Measurements from ENCODE around the gene CDKAL1. TPM values are rescaled to one million over a fixed set of nuclear protein-coding genes. Genes with fewer than 3 reads are reported as not detected.

CDKAL1 gene
- total RNA-seq, 5 donors from 2014 or later (not counting 1 experiment from before 2014, with no cell fraction given): 18.8 to 29.9 (median 20.5) TPM

- Histone ChIP-seq H3K4me1 (ENCODE audit: control insufficient read depth in 1 of 2, extremely low read depth in 1 of 2, insufficient read depth in 2 of 2, low read length in 2 of 2) (no peaks in the 10 kb centered on the region), H3K27ac (ENCODE audit: low read length) (no peak overlapping the region), H3K4me3 (ENCODE audit: control insufficient read depth in 1 of 2, extremely low read depth in 1 of 2, low read length in 1 of 2) (no peak overlapping the region), H3K27me3 (replicated peaks in 1 of 2; ENCODE audit: control insufficient read depth in 2 of 2, extremely low read depth in 1 of 2, insufficient read depth in 2 of 2, low read length in 1 of 2) (no peaks in the 10 kb centered on the region), H3K9me3 (no peaks in the 10 kb centered on the region), H3K36me3 (ENCODE audit: control insufficient read depth in 2 of 2, extremely low read depth in 1 of 2, insufficient read depth in 1 of 2, low read length in 1 of 2) (no peaks in the 10 kb centered on the region)
- POLR2A ChIA-PET: no interaction called here
- no peak overlapping the region for H3K4me3 Mint-ChIP-seq
- ATAC-seq (replicated peaks in 1 of 4) (no peak), DNase-seq (no peak)
- H3K27ac Mint-ChIP-seq: no peak overlapping the region
- CTCF ChIA-PET: no interaction called here
- peaks cover 16 to 33% (median 20%) of the 10 kb centered on the region in 3 donors for H3K4me1 Mint-ChIP-seq
- WGBS (ENCODE audit: insufficient coverage): 90% methylated on average over 1 of the region's 2 CpGs
- H3K36me3 Mint-ChIP-seq: peaks cover 41% of the 10 kb centered on the region
- no peaks in the 10 kb centered on the region for H3K9me3 Mint-ChIP-seq
- H3K27me3 Mint-ChIP-seq: no peaks in the 10 kb centered on the region
Observed at GRCh38 chr6:21166754-21167153, 632.5 kb downstream of the CDKAL1 start.

GRCh38 chr6:21167790-21168189, 633.5 kb downstream of the CDKAL1 start:
- Mint-ChIP-seq H3K27me3 (no peaks in the 10 kb centered on the region), H3K4me3 (no peak overlapping the region), H3K27ac (no peak overlapping the region), H3K4me1 (peaks cover 14 to 28% (median 16%) of the 10 kb centered on the region in 3 donors), H3K9me3 (no peaks in the 10 kb centered on the region), H3K36me3 (peaks cover 46% of the 10 kb centered on the region)
- no peaks in the 10 kb centered on the region for H3K36me3 ChIP-seq (ENCODE audit: control insufficient read depth in 2 of 2, extremely low read depth in 1 of 2, insufficient read depth in 1 of 2, low read length in 1 of 2)
- DNase-seq (no peak), ATAC-seq (replicated peaks in 1 of 4) (no peak)
- H3K9me3 ChIP-seq: no peaks in the 10 kb centered on the region
- CTCF ChIA-PET: no interaction called here
- H3K27ac ChIP-seq (ENCODE audit: low read length): no peak overlapping the region
- WGBS (ENCODE audit: insufficient coverage): 94% methylated on average over 3 of the region's 6 CpGs
- H3K27me3 ChIP-seq (replicated peaks in 1 of 2; ENCODE audit: control insufficient read depth in 2 of 2, extremely low read depth in 1 of 2, insufficient read depth in 2 of 2, low read length in 1 of 2): no peaks in the 10 kb centered on the region
- POLR2A ChIA-PET: no interaction called here
- no peak overlapping the region for H3K4me3 ChIP-seq (ENCODE audit: control insufficient read depth in 1 of 2, extremely low read depth in 1 of 2, low read length in 1 of 2)
- H3K4me1 ChIP-seq (ENCODE audit: control insufficient read depth in 1 of 2, extremely low read depth in 1 of 2, insufficient read depth in 2 of 2, low read length in 2 of 2): no peaks in the 10 kb centered on the region

- H3K9me3 Mint-ChIP-seq: no peaks in the 10 kb centered on the region
- H3K27me3 Mint-ChIP-seq: no peaks in the 10 kb centered on the region
- no peak for ATAC-seq (replicated peaks in 1 of 4)
- no peak overlapping the region for H3K27ac Mint-ChIP-seq
- no peak overlapping the region for H3K4me3 ChIP-seq (ENCODE audit: control insufficient read depth in 1 of 2, extremely low read depth in 1 of 2, low read length in 1 of 2)
- no peaks in the 10 kb centered on the region for H3K4me1 Mint-ChIP-seq
- no peaks in the 10 kb centered on the region for H3K4me1 ChIP-seq (ENCODE audit: control insufficient read depth in 1 of 2, extremely low read depth in 1 of 2, insufficient read depth in 2 of 2, low read length in 2 of 2)
- WGBS (ENCODE audit: insufficient coverage): 60% methylated on average over 1 of the region's 4 CpGs
- no peaks in the 10 kb centered on the region for H3K27me3 ChIP-seq (replicated peaks in 1 of 2; ENCODE audit: control insufficient read depth in 2 of 2, extremely low read depth in 1 of 2, insufficient read depth in 2 of 2, low read length in 1 of 2)
- no peak overlapping the region for H3K4me3 Mint-ChIP-seq
- CTCF ChIA-PET: no interaction called here
- no peaks in the 10 kb centered on the region for H3K9me3 ChIP-seq
- no peak overlapping the region for H3K27ac ChIP-seq (ENCODE audit: low read length)
- no peaks in the 10 kb centered on the region for H3K36me3 ChIP-seq (ENCODE audit: control insufficient read depth in 2 of 2, extremely low read depth in 1 of 2, insufficient read depth in 1 of 2, low read length in 1 of 2)
- POLR2A ChIA-PET: no interaction called here
- no peak for DNase-seq
- H3K36me3 Mint-ChIP-seq: peaks cover 48% of the 10 kb centered on the region
Observed at GRCh38 chr6:21171801-21172200, 637.5 kb downstream of the CDKAL1 start.

GRCh38 chr6:21173031-21173430, 638.8 kb downstream of the CDKAL1 start:
- Histone ChIP-seq H3K36me3 (ENCODE audit: control insufficient read depth in 2 of 2, extremely low read depth in 1 of 2, insufficient read depth in 1 of 2, low read length in 1 of 2) (no peaks in the 10 kb centered on the region), H3K4me3 (ENCODE audit: control insufficient read depth in 1 of 2, extremely low read depth in 1 of 2, low read length in 1 of 2) (no peak overlapping the region), H3K27ac (ENCODE audit: low read length) (no peak overlapping the region), H3K9me3 (no peaks in the 10 kb centered on the region), H3K27me3 (replicated peaks in 1 of 2; ENCODE audit: control insufficient read depth in 2 of 2, extremely low read depth in 1 of 2, insufficient read depth in 2 of 2, low read length in 1 of 2) (no peaks in the 10 kb centered on the region), H3K4me1 (ENCODE audit: control insufficient read depth in 1 of 2, extremely low read depth in 1 of 2, insufficient read depth in 2 of 2, low read length in 2 of 2) (no peaks in the 10 kb centered on the region)
- no CpG with 5 or more reads among the region's 2 CpGs for WGBS (ENCODE audit: insufficient coverage)
- no peak overlapping the region for H3K4me3 Mint-ChIP-seq
- POLR2A ChIA-PET: no interaction called here
- no peak overlapping the region for H3K27ac Mint-ChIP-seq
- peaks cover 49% of the 10 kb centered on the region for H3K36me3 Mint-ChIP-seq
- no peaks in the 10 kb centered on the region for H3K9me3 Mint-ChIP-seq
- no peaks in the 10 kb centered on the region for H3K27me3 Mint-ChIP-seq
- DNase-seq (no peak), ATAC-seq (replicated peaks in 1 of 4) (no peak)
- CTCF ChIA-PET: no interaction called here
- H3K4me1 Mint-ChIP-seq: no peaks in the 10 kb centered on the region

- no peak overlapping the region for H3K4me3 Mint-ChIP-seq
- ChIA-PET CTCF (no interaction called here), POLR2A (no interaction called here)
- H3K9me3 Mint-ChIP-seq: no peaks in the 10 kb centered on the region
- Histone ChIP-seq H3K9me3 (no peaks in the 10 kb centered on the region), H3K4me1 (ENCODE audit: control insufficient read depth in 1 of 2, extremely low read depth in 1 of 2, insufficient read depth in 2 of 2, low read length in 2 of 2) (no peaks in the 10 kb centered on the region), H3K36me3 (ENCODE audit: control insufficient read depth in 2 of 2, extremely low read depth in 1 of 2, insufficient read depth in 1 of 2, low read length in 1 of 2) (no peaks in the 10 kb centered on the region), H3K27ac (ENCODE audit: low read length) (no peak overlapping the region), H3K4me3 (ENCODE audit: control insufficient read depth in 1 of 2, extremely low read depth in 1 of 2, low read length in 1 of 2) (no peak overlapping the region), H3K27me3 (replicated peaks in 1 of 2; ENCODE audit: control insufficient read depth in 2 of 2, extremely low read depth in 1 of 2, insufficient read depth in 2 of 2, low read length in 1 of 2) (no peaks in the 10 kb centered on the region)
- DNase-seq (no peak), ATAC-seq (replicated peaks in 1 of 4) (no peak)
- H3K27me3 Mint-ChIP-seq: no peaks in the 10 kb centered on the region
- no peaks in the 10 kb centered on the region for H3K4me1 Mint-ChIP-seq
- 100% methylated on average over 1 of the region's 2 CpGs for WGBS (ENCODE audit: insufficient coverage)
- H3K27ac Mint-ChIP-seq: no peak overlapping the region
- peaks cover 47% of the 10 kb centered on the region for H3K36me3 Mint-ChIP-seq
Observed at GRCh38 chr6:21173678-21174077, 639.4 kb downstream of the CDKAL1 start.

GRCh38 chr6:21176197-21176596, 641.9 kb downstream of the CDKAL1 start:
- H3K36me3 Mint-ChIP-seq: peaks cover 54% of the 10 kb centered on the region
- H3K27ac Mint-ChIP-seq: no peak overlapping the region
- no peaks in the 10 kb centered on the region for H3K4me1 ChIP-seq (ENCODE audit: control insufficient read depth in 1 of 2, extremely low read depth in 1 of 2, insufficient read depth in 2 of 2, low read length in 2 of 2)
- H3K4me3 Mint-ChIP-seq: no peak overlapping the region
- H3K27ac ChIP-seq (ENCODE audit: low read length): no peak overlapping the region
- DNase-seq (no peak), ATAC-seq (replicated peaks in 1 of 4) (no peak)
- H3K27me3 Mint-ChIP-seq: no peaks in the 10 kb centered on the region
- 100% methylated on average over 4 of the region's 4 CpGs for WGBS (ENCODE audit: insufficient coverage)
- no peaks in the 10 kb centered on the region for H3K36me3 ChIP-seq (ENCODE audit: control insufficient read depth in 2 of 2, extremely low read depth in 1 of 2, insufficient read depth in 1 of 2, low read length in 1 of 2)
- ChIA-PET POLR2A (no interaction called here), CTCF (no interaction called here)
- peaks cover 2% of the 10 kb centered on the region for H3K9me3 ChIP-seq
- H3K27me3 ChIP-seq (replicated peaks in 1 of 2; ENCODE audit: control insufficient read depth in 2 of 2, extremely low read depth in 1 of 2, insufficient read depth in 2 of 2, low read length in 1 of 2): no peaks in the 10 kb centered on the region
- no peaks in the 10 kb centered on the region for H3K4me1 Mint-ChIP-seq
- no peak overlapping the region for H3K4me3 ChIP-seq (ENCODE audit: control insufficient read depth in 1 of 2, extremely low read depth in 1 of 2, low read length in 1 of 2)
- peaks cover 0 to 10% (median 5%) of the 10 kb centered on the region in 3 donors for H3K9me3 Mint-ChIP-seq

GRCh38 chr6:21180155-21180554, 645.9 kb downstream of the CDKAL1 start:
- ATAC-seq (replicated peaks in 1 of 4) (no peak), DNase-seq (no peak)
- H3K36me3 Mint-ChIP-seq: peaks cover 47% of the 10 kb centered on the region
- no peaks in the 10 kb centered on the region for H3K4me1 Mint-ChIP-seq
- H3K27ac Mint-ChIP-seq: no peak overlapping the region
- no peak overlapping the region for H3K4me3 ChIP-seq (ENCODE audit: control insufficient read depth in 1 of 2, extremely low read depth in 1 of 2, low read length in 1 of 2)
- H3K36me3 ChIP-seq (ENCODE audit: control insufficient read depth in 2 of 2, extremely low read depth in 1 of 2, insufficient read depth in 1 of 2, low read length in 1 of 2): no peaks in the 10 kb centered on the region
- ChIA-PET POLR2A (no interaction called here), CTCF (interaction anchor here in 1 of 2 donors (0.7 kb wide), 1 partner anchor 79 kb away, joined by 5 read pairs; no protein-coding TSS in a partner anchor)
- H3K27me3 Mint-ChIP-seq: no peaks in the 10 kb centered on the region
- no peaks in the 10 kb centered on the region for H3K4me1 ChIP-seq (ENCODE audit: control insufficient read depth in 1 of 2, extremely low read depth in 1 of 2, insufficient read depth in 2 of 2, low read length in 2 of 2)
- H3K27ac ChIP-seq (ENCODE audit: low read length): no peak overlapping the region
- no peak overlapping the region for H3K4me3 Mint-ChIP-seq
- no peaks in the 10 kb centered on the region for H3K27me3 ChIP-seq (replicated peaks in 1 of 2; ENCODE audit: control insufficient read depth in 2 of 2, extremely low read depth in 1 of 2, insufficient read depth in 2 of 2, low read length in 1 of 2)
- WGBS (ENCODE audit: insufficient coverage): no CpG with 5 or more reads among the region's 1 CpG
- H3K9me3 Mint-ChIP-seq: peaks cover 0 to 10% (median 5%) of the 10 kb centered on the region in 3 donors
- peaks cover 2% of the 10 kb centered on the region for H3K9me3 ChIP-seq

Measured in T-cell (primary cell).